DLD1 (cell line): ENCODE measurements around the gene PIP5K1B.

Experiments
- in situ Hi-C: cut with HindIII; loops from 2 replicates; pipeline ENCODE4 v1.10.0; 2017; ENCODE audit warnings: low sequenced_read_pairs

The PIP5K1B gene

GRCh38 chr9:69003051-69003450 lies 298.0 kb downstream of the PIP5K1B start:
- in situ Hi-C loops = no loop called here

GRCh38 chr9:69004836-69005235 lies 299.8 kb downstream of the PIP5K1B start:
- in situ Hi-C loops = no loop called here

GRCh38 chr9:69009708-69010107 lies 304.7 kb downstream of the PIP5K1B start:
- in situ Hi-C loops = no loop called here

- in situ Hi-C loops = no loop called here
These were observed 307.8 kb downstream of the PIP5K1B start for GRCh38 chr9:69012696-69013381.

GRCh38 chr9:69013382-69013727 lies 308.3 kb downstream of the PIP5K1B start:
- in situ Hi-C loops = no loop called here

- in situ Hi-C loops = no loop called here
These were observed 309.0 kb downstream of the PIP5K1B start, which contains the start of gene PRKACG for GRCh38 chr9:69014013-69014412. Gene PRKACG, minus strand, starts transcription at chr9:69014113. Its CDS starts 21 bp downstream, at chr9:69014092.

- in situ Hi-C loops = no loop called here
These were observed 311.4 kb downstream of the PIP5K1B start for GRCh38 chr9:69016191-69017096.

- in situ Hi-C loops = no loop called here
These were observed 313.7 kb downstream of the PIP5K1B start for GRCh38 chr9:69018737-69019136.

GRCh38 chr9:69019808-69020207 lies 314.8 kb downstream of the PIP5K1B start:
- in situ Hi-C loops = no loop called here

- in situ Hi-C loops = no loop called here
These were observed 315.5 kb downstream of the PIP5K1B start for GRCh38 chr9:69020301-69021145.

GRCh38 chr9:69023650-69024049 lies 318.6 kb downstream of the PIP5K1B start:
- in situ Hi-C loops = no loop called here

GRCh38 chr9:69027355-69028097 lies 322.5 kb downstream of the PIP5K1B start:
- in situ Hi-C loops = no loop called here

GRCh38 chr9:69028754-69029153 lies 323.7 kb downstream of the PIP5K1B start:
- in situ Hi-C loops = no loop called here

GRCh38 chr9:69029535-69029934 lies 324.5 kb downstream of the PIP5K1B start:
- in situ Hi-C loops = no loop called here

GRCh38 chr9:69030851-69031645 lies 326.0 kb downstream of the PIP5K1B start:
- in situ Hi-C loops = no loop called here

GRCh38 chr9:69034071-69034470 lies 329.0 kb downstream of the PIP5K1B start:
- in situ Hi-C loops = no loop called here

GRCh38 chr9:69035438-69036308 lies 330.6 kb downstream of the PIP5K1B start, which contains the start of gene FXN:
Gene FXN, plus strand, starts transcription at chr9:69035752. Its CDS starts 31 bp downstream, at chr9:69035783.
- in situ Hi-C loops = no loop called here

GRCh38 chr9:69036309-69036708 lies 331.3 kb downstream of the PIP5K1B start:
- in situ Hi-C loops = no loop called here

GRCh38 chr9:69036799-69037198 lies 331.8 kb downstream of the PIP5K1B start:
- in situ Hi-C loops = no loop called here
